HG03039 (cell line): Measurements from ENCODE around the gene PLCD1.

Experiments
- ATAC-seq: cut with Tn5 transposase; IDR thresholded peaks from one replicate; pipeline ENCODE4 v1.9.1; 2021; ENCODE audit warnings: mild to moderate bottlenecking, moderate library complexity; ENCODE audit not compliant: unreplicated experiment

Gene PLCD1

GRCh38 chr3:38001456-38002081 lies 27.9 kb downstream of the PLCD1 start:
- ATAC-seq = no peak

DNA sequence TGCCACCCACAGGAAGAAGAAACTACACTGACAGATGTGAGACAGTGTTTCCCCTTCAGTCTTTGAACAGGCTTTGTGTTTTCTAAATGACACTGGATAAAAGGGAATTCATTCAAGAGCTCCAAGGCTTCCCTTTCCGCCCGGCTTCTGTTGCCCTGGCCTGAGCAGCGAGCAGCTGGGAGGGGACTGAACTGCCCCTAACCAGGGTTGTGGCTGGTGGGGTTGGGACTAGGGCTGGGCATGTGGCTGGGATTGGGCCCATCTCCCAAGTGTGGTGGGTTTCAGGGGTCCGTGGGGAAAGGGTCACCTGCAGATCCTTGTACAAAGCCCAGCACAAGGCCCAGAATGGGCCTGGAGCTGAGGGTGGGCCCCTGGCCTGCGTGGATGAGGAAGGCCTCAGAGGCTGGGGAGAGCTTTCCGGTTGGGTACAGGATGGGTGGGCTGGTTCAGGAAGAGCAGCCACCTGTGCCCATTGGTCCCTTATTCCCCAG lies 28.4 kb downstream of the PLCD1 start:
- ATAC-seq = no peak

DNA sequence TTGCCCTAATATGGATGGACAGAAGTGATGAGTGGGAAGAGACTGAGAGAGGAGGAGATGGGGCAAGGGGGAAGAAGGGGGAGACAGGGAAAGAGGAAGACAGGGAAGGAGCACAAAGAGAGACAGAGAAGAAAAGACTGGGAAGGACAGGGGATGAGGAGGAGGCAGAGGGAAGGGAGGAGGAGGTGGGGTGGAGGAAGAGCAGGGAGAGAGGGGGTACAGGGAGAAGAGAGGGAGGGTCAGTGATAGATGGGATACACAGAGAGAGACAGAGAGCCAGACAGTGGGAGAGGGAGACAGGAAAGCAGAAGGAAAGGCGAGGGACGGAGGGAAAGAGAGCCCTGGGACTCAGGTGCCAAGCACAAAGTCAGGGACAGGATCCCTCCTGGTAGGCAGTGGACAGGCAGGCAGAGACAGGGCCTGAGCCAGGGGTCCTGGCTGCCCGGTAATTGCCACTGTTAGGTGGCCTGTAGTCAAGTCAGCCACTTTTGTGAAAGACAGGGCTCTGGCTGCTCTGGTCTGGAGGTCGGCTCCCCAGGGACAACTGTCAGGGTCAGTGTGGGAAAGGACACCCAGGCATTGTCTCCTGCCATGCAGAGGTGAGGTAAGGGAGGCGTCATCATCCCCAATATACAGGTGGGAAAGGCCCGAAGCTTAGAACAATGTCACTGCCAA lies 29.1 kb downstream of the PLCD1 start:
- ATAC-seq = no peak

DNA sequence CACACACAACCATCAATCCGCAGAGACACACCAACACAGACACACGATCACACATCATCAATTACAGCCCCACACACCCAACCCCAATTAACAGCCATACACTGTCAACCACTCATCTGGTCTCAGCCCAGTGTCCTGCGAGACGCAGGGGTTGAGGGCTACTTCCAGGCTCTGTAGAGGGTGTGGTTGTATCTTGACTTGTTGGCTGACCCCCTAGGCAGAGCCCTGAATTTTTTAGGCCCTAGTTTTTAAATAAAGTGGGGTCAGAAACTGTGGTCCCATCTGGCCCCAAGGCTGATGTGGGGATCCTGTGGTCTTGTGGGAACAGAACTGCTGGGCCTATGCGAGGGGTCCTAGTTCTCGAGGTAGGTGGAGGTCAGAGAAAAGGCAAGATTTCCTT lies 29.6 kb downstream of the PLCD1 start:
- ATAC-seq = no peak

- no peak for ATAC-seq
These were observed 31.6 kb downstream of the PLCD1 start for GRCh38 chr3:37997791-37998370.

DNA sequence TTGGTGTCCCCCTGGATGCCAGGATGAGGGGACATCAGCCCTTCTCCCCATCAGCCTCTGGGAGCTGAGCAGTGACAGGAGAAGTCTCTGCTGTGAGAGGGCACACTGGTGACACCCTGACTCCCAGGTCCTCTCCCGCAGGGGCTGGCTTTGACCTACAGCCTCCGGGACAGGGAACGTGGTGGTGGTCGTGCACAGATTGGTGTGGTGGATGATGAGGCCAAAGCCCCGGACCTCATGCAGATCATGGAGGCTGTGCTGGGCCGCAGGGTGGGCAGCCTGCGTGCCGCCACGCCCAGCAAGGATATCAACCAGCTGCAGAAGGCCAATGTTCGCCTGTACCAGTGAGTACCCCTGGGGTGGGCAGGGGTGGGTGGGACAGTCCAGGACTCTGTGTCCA lies 32.1 kb downstream of the PLCD1 start:
- ATAC-seq = no peak

GRCh38 chr3:37996785-37997301 lies 32.6 kb downstream of the PLCD1 start:
- peak; percentile 56 for ATAC-seq

DNA sequence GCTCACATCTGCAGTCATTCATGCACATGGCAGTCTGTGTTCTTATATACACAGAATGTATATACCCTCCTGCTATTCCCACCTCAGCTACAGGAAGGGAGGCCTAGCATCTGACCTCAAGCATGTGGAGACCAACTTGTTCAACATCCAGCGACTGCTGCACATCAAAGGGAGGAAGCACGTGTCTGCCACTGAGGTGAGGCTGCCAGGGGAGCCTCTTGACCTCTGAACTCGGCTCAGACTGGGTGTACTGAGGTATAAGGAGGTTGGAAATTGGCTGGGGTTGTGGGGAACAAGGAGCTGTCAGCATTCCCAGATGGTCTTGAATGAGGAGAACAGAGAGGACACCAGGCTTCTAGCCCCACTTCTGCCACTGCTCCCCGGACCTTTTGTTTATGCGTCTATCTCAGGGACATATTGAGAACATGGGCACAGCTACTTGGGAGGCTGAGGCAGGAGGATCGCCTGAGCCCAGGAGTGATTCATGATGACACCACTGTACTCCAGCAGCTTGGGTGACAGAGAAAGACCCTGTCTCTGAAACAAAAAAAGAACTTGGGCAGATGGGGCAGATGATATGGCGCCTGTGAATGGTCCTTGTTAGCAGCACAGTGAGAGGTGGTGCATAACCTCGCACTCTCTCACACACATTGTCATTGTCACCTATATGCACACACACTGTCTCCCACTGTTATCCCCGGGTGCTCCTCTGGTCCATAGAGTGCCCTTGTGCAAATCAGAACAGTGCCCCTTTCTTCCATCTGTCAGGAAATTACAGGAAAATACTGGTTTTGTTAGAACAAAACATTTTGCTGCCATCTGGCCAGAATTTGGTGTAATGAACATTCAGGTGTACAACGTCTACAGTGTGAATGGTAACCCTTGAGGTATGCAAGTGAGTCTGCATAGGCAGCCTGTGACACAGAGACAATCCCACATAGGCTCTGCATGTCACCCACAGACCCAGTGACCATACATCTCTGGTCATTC lies 33.5 kb downstream of the PLCD1 start:
- ATAC-seq = no peak

DNA sequence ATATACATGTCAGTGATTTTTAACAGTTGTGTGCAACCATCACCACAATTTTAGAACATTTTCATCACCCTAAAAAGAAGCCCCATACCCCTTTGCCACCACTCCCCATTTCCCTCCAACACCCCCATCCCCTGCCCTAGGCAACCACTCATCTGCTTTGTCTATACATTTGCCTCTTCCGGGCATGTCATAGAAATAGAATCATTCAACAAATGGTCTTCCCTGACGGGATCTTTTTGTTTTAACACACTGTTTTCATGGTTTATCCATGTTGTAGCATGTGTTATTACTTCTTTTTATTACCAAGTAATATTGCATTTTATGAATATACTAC lies 34.8 kb downstream of the PLCD1 start:
- ATAC-seq = no peak

DNA sequence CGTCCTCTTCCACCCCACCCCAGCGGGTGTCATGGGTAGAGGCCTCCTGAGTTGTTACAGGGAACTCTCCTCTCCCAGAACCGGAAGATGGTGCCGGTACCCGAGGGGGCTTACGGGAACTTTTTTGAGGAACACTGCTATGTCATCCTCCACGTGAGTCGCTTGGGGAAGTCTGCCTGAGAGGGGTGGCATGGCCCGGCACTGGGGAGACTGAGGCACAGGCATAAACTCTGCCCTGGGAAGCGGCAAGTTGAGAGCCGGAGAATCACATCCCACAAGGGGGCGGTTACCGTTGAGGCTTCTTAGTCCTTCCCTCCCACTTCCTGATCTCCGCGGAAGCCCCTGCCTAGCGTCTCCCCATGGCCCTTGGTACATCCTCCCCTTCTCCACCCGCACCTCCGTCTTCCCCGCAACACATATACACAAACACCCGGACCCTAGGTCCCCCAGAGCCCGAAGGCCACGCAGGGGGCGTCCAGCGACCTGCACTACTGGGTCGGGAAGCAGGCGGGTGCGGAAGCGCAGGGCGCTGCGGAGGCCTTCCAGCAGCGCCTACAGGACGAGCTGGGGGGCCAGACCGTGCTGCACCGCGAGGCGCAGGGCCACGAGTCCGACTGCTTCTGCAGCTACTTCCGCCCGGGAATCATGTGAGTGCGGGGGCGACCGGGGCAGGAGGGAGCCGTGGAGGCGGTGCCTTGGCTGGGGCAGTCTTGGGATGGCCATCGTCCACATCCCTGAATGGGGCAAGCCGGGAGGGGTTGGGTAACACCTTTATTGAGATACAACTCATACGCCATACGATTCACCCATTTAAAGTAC lies 35.4 kb downstream of the PLCD1 start:
- peak; percentile 44 for ATAC-seq

DNA sequence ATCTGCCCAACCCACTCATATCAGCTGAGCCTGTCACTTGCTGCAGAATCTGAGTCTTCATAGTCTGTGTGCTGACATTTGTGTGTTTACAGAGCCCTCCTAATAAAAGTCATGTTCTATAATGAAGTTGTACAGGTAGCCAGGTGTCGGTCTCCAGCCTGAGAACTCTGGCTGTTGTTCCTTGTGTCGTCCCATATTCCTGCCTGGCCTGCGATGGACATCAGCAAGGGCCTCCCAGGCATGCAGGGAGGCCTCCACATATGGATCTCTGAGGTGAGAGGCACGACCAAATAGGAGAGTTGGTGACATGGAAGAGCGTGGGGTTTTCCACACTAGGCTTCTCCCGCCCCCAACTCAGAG lies 36.0 kb downstream of the PLCD1 start:
- no peak for ATAC-seq

GRCh38 chr3:37993067-37993455 lies 36.4 kb downstream of the PLCD1 start:
- ATAC-seq = no peak

GRCh38 chr3:37992271-37993066 lies 37.0 kb downstream of the PLCD1 start:
- no peak for ATAC-seq

- no peak for ATAC-seq
These were observed 37.6 kb downstream of the PLCD1 start for GRCh38 chr3:37991823-37992222.

DNA sequence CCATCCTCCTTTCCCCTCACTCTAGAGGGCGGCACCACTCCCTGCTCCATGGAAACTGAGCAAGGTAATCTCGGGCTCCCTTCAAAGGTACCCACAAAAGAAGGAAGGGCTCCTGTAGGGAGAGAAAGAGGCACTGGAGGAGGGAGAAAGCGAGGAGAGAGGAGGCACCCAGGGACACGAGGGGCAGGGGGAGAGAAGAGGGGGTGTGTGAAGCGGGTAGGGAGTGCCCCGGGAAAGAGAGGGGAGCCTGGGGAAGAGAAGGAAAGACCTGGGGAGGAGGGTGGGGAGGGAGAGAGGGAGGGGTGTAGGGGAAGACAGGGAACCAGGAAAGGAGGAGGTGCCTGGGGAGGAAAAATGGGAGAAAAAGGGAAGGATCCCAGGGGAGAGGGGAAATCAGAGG lies 38.3 kb downstream of the PLCD1 start:
- ATAC-seq = no peak

GRCh38 chr3:37990527-37990926 lies 38.9 kb downstream of the PLCD1 start, which contains the start of gene VILL:
TSS of gene VILL (plus strand) at chr3:37990786. CDS start at chr3:37993673, 2,887 bp downstream.
- no peak for ATAC-seq

GRCh38 chr3:37989821-37990480 lies 39.5 kb downstream of the PLCD1 start:
- ATAC-seq = no peak

GRCh38 chr3:37988931-37989525 lies 40.4 kb downstream of the PLCD1 start:
- no peak for ATAC-seq
